Hippocampal formation (tissue), 2 donors: ENCODE measurements around the gene IQCK.

Source experiments
- DNase-seq, 2 donors: peaks; one replicate each; lab custom pipeline; 2025; lab: John Stamatoyannopoulos, UW

The IQCK gene

GRCh38 chr16:19859603-19860002, 141.5 kb downstream of the IQCK start:
- DNase-seq = no peak

DNA sequence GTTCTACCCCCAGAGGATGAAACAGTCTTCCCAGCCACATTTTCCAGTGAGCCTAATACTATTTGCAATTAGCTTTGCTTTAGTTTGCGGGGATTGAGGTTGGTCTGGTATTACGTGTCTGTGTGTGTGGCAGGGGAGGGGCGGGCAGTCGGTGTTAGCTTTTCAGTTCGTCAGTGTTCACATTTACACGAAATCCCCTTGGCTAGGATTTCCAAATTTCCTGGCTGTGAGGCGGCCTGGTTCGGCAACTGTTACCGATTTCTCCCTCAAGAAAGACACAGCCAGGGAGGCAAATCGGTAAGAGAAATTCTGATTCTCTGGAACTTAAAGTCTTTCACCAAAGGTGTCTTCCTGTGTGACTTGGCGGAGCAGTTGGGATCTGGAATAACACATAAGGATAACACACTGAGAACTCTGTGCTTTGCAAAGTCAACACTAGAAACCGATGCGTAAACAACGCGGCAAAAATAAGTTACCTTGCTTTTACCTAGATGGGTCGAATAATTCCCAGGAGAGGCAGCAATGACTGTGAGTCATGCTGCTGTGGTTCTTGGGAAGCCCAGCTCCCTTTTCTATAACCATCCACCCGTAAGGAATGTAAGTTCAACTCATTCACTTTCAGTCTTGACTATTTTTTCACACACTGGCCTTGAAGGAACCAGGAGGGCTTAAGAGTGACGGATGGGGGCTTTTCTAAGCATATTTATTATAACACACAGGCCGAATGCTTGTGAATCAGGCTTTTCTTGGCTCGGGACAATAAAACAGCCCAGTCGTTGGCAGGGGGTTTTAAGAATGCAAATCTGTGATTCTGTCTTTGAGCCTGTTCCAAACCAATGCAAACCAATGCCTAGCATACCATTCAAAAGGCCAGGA, 142.3 kb downstream of the IQCK start:
- no peak for DNase-seq

GRCh38 chr16:19861133-19861532, 143.1 kb downstream of the IQCK start:
- DNase-seq = no peak

GRCh38 chr16:19861811-19862327, 143.8 kb downstream of the IQCK start:
- peak; percentile 90 to 97 for DNase-seq

DNA sequence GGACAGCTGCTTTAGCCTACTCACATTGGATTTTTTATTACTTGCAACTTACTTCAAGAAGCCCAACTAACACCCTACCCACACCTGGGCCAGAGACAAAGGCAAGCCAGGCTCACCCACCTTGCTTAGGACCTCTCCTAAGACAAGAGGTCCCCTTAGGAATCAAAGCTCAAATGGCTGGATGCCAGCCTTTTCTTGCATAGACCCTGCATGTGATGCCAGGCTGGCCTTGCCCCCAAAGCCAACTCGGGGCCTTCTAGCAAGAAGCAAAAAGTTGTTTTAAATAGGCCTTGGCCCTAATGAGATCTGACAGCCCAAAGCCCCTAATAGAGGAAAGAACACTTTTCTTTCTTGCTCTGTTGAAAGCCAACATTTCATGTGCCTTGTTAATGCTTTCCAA, 145.9 kb downstream of the IQCK start:
- DNase-seq = no peak

- DNase-seq = no peak
These were observed 146.5 kb downstream of the IQCK start for GRCh38 chr16:19864566-19864965.

DNA sequence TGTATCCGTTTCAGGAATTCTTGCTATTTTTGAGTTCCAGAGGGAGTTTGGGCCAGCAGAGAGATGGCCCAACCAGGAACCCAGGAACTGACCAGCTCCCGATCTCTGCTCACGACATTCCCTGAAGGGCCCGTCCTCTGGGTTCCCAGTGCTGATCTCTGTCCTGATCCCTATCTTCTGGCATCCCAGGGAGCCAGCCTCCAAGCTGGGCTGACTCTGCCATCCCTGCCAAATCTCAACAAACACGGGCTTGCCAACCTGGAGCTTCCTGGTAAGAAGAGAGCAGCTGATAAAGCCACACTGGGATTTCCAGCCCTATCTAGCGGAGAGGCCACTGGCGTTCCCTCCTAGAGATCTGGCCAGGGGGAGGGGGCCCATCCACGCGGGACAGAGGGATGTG, 150.3 kb downstream of the IQCK start:
- no peak for DNase-seq

GRCh38 chr16:19871721-19872120, 153.7 kb downstream of the IQCK start:
- DNase-seq = no peak

DNA sequence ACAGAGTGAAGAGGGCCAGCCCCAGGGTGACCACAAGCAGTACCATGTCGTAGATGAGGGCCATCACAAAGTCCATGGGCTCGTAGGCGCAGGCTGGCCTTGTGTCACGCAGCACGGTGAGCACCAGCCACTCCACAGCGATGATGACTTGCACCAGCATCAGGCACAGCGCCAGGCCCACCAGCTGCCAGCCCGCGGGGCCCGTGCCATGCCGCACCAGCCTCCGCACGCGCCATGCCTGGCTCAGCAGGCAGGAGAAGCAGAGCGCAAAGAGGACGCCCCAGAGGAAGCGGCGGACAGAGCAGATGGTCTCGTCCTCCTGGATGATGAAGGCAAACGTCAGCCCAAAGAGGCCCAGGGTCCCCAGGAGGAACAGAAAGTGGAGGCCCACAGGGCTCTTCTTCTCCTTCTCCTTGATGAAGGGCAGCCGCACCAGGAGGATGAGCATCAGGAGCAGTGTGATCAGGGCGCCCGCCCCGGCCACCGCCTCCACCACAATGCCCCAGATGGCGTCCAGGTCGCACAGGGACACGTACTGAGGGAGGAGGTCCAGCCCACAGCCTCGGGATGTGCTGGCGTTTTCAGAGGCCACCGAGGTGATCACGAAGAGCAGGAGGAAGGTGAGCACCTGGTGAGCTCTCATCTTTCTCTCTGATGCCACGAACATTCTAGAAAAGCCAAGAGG, 154.2 kb downstream of the IQCK start:
- peak; percentile 66 to 86 for DNase-seq

GRCh38 chr16:19872935-19873334, 154.9 kb downstream of the IQCK start:
- peak; percentile 53 to 58 for DNase-seq

DNA sequence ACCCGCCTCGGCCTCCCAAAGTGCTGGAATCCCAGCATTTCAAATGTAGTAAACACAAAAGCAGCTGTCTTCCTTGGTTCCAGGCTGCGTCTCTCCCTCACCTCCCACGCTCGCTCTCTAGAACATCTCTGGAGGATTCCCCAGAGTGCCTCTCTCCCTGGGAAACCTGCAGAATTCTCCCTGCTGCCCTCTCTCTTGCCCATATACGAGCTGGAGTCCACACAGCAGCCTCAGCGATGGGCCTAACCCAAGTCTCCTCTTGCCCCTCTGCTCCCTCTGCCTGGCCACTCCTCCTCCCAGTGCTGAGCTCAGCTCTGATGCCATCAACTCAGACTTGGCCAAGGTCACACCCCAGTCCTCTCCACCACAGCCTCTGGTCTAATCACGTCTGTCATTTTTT, 156.0 kb downstream of the IQCK start:
- DNase-seq = no peak

DNA sequence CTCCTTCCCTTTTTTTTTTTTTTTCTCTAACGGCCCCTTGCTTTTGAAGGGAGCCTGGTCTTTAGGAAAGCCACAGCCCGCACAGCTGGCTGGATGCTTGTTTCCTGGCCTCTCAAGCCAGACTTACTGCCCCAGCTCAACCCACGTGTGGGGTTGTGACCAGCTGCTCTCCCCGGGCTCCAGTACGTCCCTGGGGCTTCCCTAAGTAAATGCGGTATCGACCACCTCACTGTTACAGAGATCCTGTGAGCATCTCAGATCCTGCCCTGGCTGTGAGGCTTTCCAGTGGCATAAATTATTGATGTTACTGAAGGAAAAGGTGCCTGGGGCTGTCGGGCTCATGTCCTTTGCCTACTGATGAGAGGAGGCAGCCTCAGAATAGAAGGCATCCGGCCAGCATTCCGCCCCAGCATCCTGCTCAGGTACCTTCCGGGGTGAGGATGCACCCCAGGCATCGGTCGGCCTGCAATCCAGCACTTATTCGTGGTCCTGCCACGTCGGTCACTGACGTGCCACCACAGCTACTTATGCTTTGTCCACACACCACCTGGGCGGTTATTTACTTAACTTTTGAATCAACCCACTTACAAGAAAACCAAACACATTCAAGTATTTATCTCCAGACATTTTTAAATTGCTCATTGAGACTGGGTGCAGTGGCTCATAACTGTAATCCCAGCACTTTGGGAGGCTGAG, 156.9 kb downstream of the IQCK start:
- no peak for DNase-seq

DNA sequence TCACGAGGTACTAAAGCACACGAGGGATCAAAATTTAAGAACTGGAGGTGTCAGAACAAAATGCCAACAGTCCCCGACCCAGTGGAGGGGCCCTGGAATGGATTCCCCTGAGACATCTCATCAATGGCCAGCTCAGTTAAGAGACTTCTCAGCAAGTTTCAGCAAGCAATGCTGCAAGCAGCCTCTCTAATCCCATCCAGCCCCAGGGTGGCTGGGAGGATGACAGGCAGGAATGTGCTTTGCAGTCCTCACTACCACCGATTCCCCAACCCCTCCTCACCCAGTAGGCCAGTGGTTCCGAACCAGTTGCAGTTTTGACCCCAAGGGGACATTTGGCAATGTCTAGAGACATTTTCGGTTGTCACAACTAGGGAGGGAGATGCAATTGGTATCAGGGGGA, 157.8 kb downstream of the IQCK start:
- DNase-seq = no peak

- no peak for DNase-seq
These were observed 158.5 kb downstream of the IQCK start for GRCh38 chr16:19876501-19877059.

GRCh38 chr16:19878757-19879156, 160.7 kb downstream of the IQCK start:
- no peak for DNase-seq

- DNase-seq = peak in 1 of 2 donors; percentile 63
These were observed 161.2 kb downstream of the IQCK start for GRCh38 chr16:19879241-19879792.

DNA sequence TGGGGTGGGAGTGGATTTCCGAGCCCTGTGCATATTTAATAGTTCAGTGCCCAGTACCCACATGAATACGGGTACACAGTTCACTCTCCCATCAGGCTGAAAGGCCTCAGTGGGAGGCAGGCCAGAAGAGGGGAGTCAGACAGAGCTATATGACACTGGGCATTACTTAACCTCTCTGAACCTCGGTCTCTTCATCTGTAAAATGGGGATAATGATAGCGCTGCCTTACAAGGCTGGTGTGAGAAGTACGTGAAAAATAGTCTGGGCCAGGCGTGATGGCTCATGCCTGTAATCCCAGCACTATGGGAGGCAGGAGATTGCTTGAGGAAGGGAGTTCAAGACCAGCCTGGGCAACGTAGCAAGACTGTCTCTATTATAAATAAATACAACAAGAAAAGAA, 163.0 kb downstream of the IQCK start:
- DNase-seq = no peak

- no peak for DNase-seq
These were observed 163.7 kb downstream of the IQCK start for GRCh38 chr16:19881783-19882182.

GRCh38 chr16:19882186-19882585, 164.1 kb downstream of the IQCK start:
- peak; percentile 45 to 77 for DNase-seq

DNA sequence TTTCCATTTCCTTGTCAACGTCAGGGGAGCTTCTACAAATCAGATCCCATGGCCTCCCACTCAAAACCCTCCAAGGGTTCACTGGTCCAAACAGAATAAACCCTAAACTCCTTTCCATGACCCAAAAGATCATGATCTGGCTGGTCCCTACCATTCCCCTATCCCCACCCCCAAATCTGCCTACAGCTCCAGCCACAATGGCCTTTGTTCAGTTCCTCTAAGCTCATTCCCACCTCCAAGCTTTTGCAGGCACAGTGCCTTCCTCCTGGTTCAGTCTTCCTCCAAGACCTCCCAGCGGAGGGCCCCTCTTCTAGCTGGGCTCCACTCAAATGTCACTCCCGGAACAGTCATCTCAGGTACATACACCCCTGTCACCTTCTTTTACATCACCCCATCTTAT, 164.6 kb downstream of the IQCK start:
- peak in 1 of 2 donors; percentile 53 for DNase-seq

- DNase-seq = peak; percentile 78 to 85
These were observed 165.4 kb downstream of the IQCK start for GRCh38 chr16:19883296-19883965.
